C4-2B (cell line): ENCODE results near the gene SIRT3.

ENCODE experiments used
- CTCF ChIP-seq: fragments of 450-650 bp; conservative IDR thresholded peaks from 2 replicates; pipeline ENCODE4 v1.5.1; 2017; ENCODE audit warnings: mild to moderate bottlenecking
- ZFX ChIP-seq: fragments of 450-650 bp; IDR thresholded peaks from 2 replicates; pipeline ENCODE4 v1.6.1; 2017

- TF ChIP-seq CTCF (no peak), ZFX (no peak)
These were observed 42.1 kb upstream of the SIRT3 start, which contains the start of gene NLRP6 for GRCh38 chr11:278001-278951.
